Heart right ventricle (tissue), 16 donors: ENCODE data around the gene PRKACA. TPM values are rescaled to one million over a fixed set of nuclear protein-coding genes. Genes with fewer than 3 reads are reported as not detected.
"Not testable (repeated sequence)": the region's sequence is repeated elsewhere in the genome, so short reads cannot be mapped to it uniquely, and the experiment has no call there.

Experiments used
- ATAC-seq, 8 donors: fragments of 200-7000 bp; cut with Tn5 transposase; one replicate each; pipeline ENCODE4 v1.9.1; 2020; ENCODE audit warnings: mild to moderate bottlenecking in 8 of 8, moderate library complexity in 8 of 8, moderate number of reproducible peaks in 1 of 8
- DNase-seq, 2 donors: peaks; one replicate each; pipeline ENCODE4 v3.0.0-alpha.2; 2020
- H3K27ac ChIP-seq, 10 donors: fragments of 200-600 bp; sonication (generic) in 2 of 10; one replicate each; pipeline versions ENCODE4 v1.5.0 to v1.8.0; 2020 to 2022; ENCODE audit warnings: mild to moderate bottlenecking in 3 of 10
- H3K27me3 ChIP-seq, 7 donors: fragments of 200-600 bp; one replicate each; pipeline ENCODE4 v1.8.0; 2021 to 2022; ENCODE audit warnings: mild to moderate bottlenecking in 2 of 7
- H3K36me3 ChIP-seq, 9 donors: fragments of 200-600 bp; sonication (generic) in 1 of 9; one replicate each; pipeline versions ENCODE4 v1.5.0 to v1.8.0; 2020 to 2022; ENCODE audit warnings: mild to moderate bottlenecking in 2 of 9
- H3K4me1 ChIP-seq, 9 donors: fragments of 200-600 bp; sonication (generic) in 1 of 9; one replicate each; pipeline versions ENCODE4 v1.5.0 to v1.8.0; 2020 to 2022; ENCODE audit warnings: mild to moderate bottlenecking in 4 of 9
- H3K4me3 ChIP-seq, 10 donors: fragments of 200-600 bp; sonication (generic) in 2 of 10; one replicate each; pipeline versions ENCODE4 v1.5.0 to v1.8.0; 2020 to 2022; ENCODE audit warnings: mild to moderate bottlenecking in 7 of 10, moderate library complexity in 2 of 10
- H3K9me3 ChIP-seq, 11 donors: fragments of 200-600 bp in 10 of 11; sonication (generic) in 2 of 11; one replicate each; pipeline versions ENCODE4 v1.5.0 to v1.8.0; 2013 to 2022; ENCODE audit warnings: mild to moderate bottlenecking in 2 of 11, control low read depth in 1 of 11, moderate library complexity in 1 of 11
- CTCF ChIP-seq, 9 donors: fragments of 200-600 bp; sonication (generic) in 2 of 9; IDR thresholded peaks; one replicate each; pipeline versions ENCODE4 v1.5.0 to v1.8.0; 2021 to 2022; ENCODE audit warnings: antibody characterized with exemption in 9 of 9, mild to moderate bottlenecking in 5 of 9, moderate library complexity in 1 of 9
- WGBS, 2 donors: extraction: QIAGEN DNeasy Blood & Tissue Kit; methylation state at CpG; one replicate each; pipeline ENCODE4 v1.1.7; 2013; ENCODE audit warnings: inconsistent platforms in 1 of 2; 5-methylcytosine and 5-hydroxymethylcytosine counted together
- intact Hi-C, 10 donors: fragments of 100-400 bp; cut with DNase I; formaldehyde crosslinking; loops; one replicate each; pipeline versions ENCODE4 v1.11.1 to v1.14.2; 2022
- polyA plus RNA-seq, 2 donors: library from polyadenylated mRNA; stranded (reverse); fragments of 200-250 nt; gene quantifications; one replicate each; pipeline ENCODE4 v1.2.3, GENCODE V29; 2013
- total RNA-seq, 10 donors: library from RNA; stranded (reverse); fragmentation: NEBNext Ultra II Directional in 3 of 10; extraction: Animal tissue kit (Norgen Biotek cat#: 25700) in 3 of 10; gene quantifications; one replicate each; pipeline versions ENCODE4 v1.2.1 to v1.2.4, GENCODE V29; 2021 to 2023
- donor health status: Arrhythmogenic right ventricular cardiomyopathy.
- donor health status: ischemic (EF 13 %, LVEDD 7.1; RV severe dilation, severe dysfunction).
- donor health status: healthy with polysubstance abuse.
- donor health status: DM: no; HTN: yes; CAD: no.
- donor health status: DM: no; HTN: no; CAD: no.
- donor health status: ischemic (EF 25% LVEDD 6.9; RV normal size, moderate dysfunction).
- donor health status: ischemic (EF 25% LVEDD 5.7; RV mildly dilated, moderate dysfunction).
- donor health status: healthy.
- donor health status: DM: yes; HTN: yes; CAD: no.
- donor health status: Ischemic cardiomyopathy.
- donor health status: ischemic (EF 35%, LVEDD 5.7; RV mildly dilated, moderate dysfunction).
- donor health status: nonischemic (EF 11% LVEDD 7.7; RV severe dilation, severe dysfunction).
- donor health status: DM: yes; HTN: yes; CAD: no.
- donor health status: PGD.
- donor health status: ischemic (EF 29% LVEDD 5.4; RV normal size, mild dysfunction).
- donor health status: nonischemic (EF 23%, LVEDD 6.1; RV moderate dilation, normal function).

The PRKACA gene
- total and polyA plus RNA-seq, 12 donors: 196 to 691 (median 508) TPM

GRCh38 chr19:14048443-14049153, 69.0 kb downstream of the PRKACA start:
- intact Hi-C loops: loop anchor here in 3 of 10 donors (10.0 kb wide), 4 partner anchors 84 to 454 kb away; partner anchors contain the start of gene DCAF15 (in 1 of the 3)
- no peak overlapping the region for H3K4me3 ChIP-seq
- ATAC-seq (peak in 6 of 8 donors; percentile 41 to 71 (median 60)), DNase-seq (peak; percentile 42 to 67)
- H3K36me3 ChIP-seq: peaks cover 0 to 69% (median 0%) of the 10 kb centered on the region in 9 donors
- H3K27ac ChIP-seq: no peak overlapping the region
- H3K27me3 ChIP-seq: no peaks in the 10 kb centered on the region
- peaks cover 0 to 13% (median 0%) of the 10 kb centered on the region in 11 donors for H3K9me3 ChIP-seq
- peak; percentile 64 to 95 (median 81) for TF ChIP-seq CTCF (IDR thresholded peaks at IDR 0.05)
- no peaks in the 10 kb centered on the region for H3K4me1 ChIP-seq
- WGBS, 2 donors: 81 to 83% methylated on average over 8 of the region's 8 CpGs

- intact Hi-C loops: loop anchor here in 3 of 10 donors (10.0 kb wide), 4 partner anchors 83 to 453 kb away; partner anchors contain the start of gene DCAF15 (in 1 of the 3)
- WGBS, 2 donors: 96 to 99% methylated on average over 10 of the region's 10 CpGs
Measured at GRCh38 chr19:14047866-14048265, 69.7 kb downstream of the PRKACA start.

GRCh38 chr19:14042659-14043608, 74.6 kb downstream of the PRKACA start:
- WGBS, 2 donors: 52 to 53% methylated on average over 19 of the region's 19 CpGs
- Histone ChIP-seq H3K4me1 (peaks cover 0 to 10% (median 9%) of the 10 kb centered on the region in 9 donors), H3K36me3 (peaks cover 0 to 60% (median 0%) of the 10 kb centered on the region in 9 donors), H3K27ac (peak overlapping the region; percentile 6 to 68 (median 50))
- not testable (repeated sequence) for H3K4me3 ChIP-seq, H3K27me3 ChIP-seq, H3K9me3 ChIP-seq
- DNase-seq (peak in 1 of 2 donors; percentile 60), ATAC-seq (peak; percentile 62 to 88 (median 82))
- intact Hi-C loops: loop anchor here in 6 of 10 donors (1.0 to 10.0 kb wide), 7 partner anchors 78 to 448 kb away; partner anchors contain the start of gene DCAF15 (in 1 of the 6)
- TF ChIP-seq CTCF (IDR thresholded peaks at IDR 0.05): peak in 8 of 9 donors; percentile 14 to 77 (median 62)

More at GRCh38 chr19:14047866-14048265, 69.7 kb downstream of the PRKACA start:
- not testable (repeated sequence) for DNase-seq, H3K4me1 ChIP-seq, H3K27me3 ChIP-seq, H3K4me3 ChIP-seq, H3K27ac ChIP-seq, H3K9me3 ChIP-seq, ATAC-seq
- peaks cover 0 to 68% (median 0%) of the 10 kb centered on the region in 9 donors for H3K36me3 ChIP-seq

Other genes starting within 250 kb of the PRKACA start
- 1 to 10 TPM in 3 of 10 donors, under 1 TPM in 3, not detected in 4; 0.37 to 1.5 (median 0.98) TPM for gene NANOS3, start 240.6 kb downstream of the PRKACA start, total RNA-seq
- gene NANOS3, start 240.6 kb downstream of the PRKACA start, polyA plus RNA-seq: 1 to 10 TPM in 1 of 2 donors, under 1 TPM in 1; 0.41 to 2.9 TPM
- under 1 TPM in 8 of 10 donors, not detected in 2; 0.19 to 0.88 (median 0.63) TPM for gene BRME1, start 211.6 kb downstream of the PRKACA start, total RNA-seq
- gene BRME1, start 211.6 kb downstream of the PRKACA start, polyA plus RNA-seq: 1 to 10 TPM in 1 of 2 donors, under 1 TPM in 1; 0.38 to 2.0 TPM
- 10 to 100 TPM; 13.2 to 30.2 (median 19.0) TPM for gene CC2D1A, start 211.6 kb downstream of the PRKACA start, total RNA-seq
- gene CC2D1A, start 211.6 kb downstream of the PRKACA start, polyA plus RNA-seq: 10 to 100 TPM; 16.5 to 49.8 TPM
- gene PODNL1, start 179.3 kb downstream of the PRKACA start, total RNA-seq: 1 to 10 TPM in 7 of 10 donors, under 1 TPM in 3; 0.76 to 6.2 (median 1.8) TPM
- 1 to 10 TPM in 1 of 2 donors, under 1 TPM in 1; 0.90 to 2.3 TPM for gene PODNL1, start 179.3 kb downstream of the PRKACA start, polyA plus RNA-seq
- 10 to 100 TPM; 15.5 to 21.2 (median 17.8) TPM for gene DCAF15, start 165.3 kb downstream of the PRKACA start, total RNA-seq
- gene DCAF15, start 165.3 kb downstream of the PRKACA start, polyA plus RNA-seq: 10 to 100 TPM; 26.8 to 50.0 TPM
- 10 to 100 TPM; 10.4 to 15.8 (median 12.0) TPM for gene RFX1, start 111.4 kb downstream of the PRKACA start, total RNA-seq
- 1 to 10 TPM; 2.7 to 5.9 TPM for gene RFX1, start 111.4 kb downstream of the PRKACA start, polyA plus RNA-seq
- not detected for gene RLN3, start 89.6 kb downstream of the PRKACA start, total RNA-seq
- gene RLN3, start 89.6 kb downstream of the PRKACA start, polyA plus RNA-seq: not detected
- gene IL27RA, start 86.0 kb downstream of the PRKACA start, total RNA-seq: 1 to 10 TPM; 2.4 to 7.6 (median 3.4) TPM
- gene IL27RA, start 86.0 kb downstream of the PRKACA start, polyA plus RNA-seq: 1 to 10 TPM; 4.6 to 5.9 TPM
- gene PALM3, start 55.7 kb downstream of the PRKACA start, total RNA-seq: under 1 TPM in 5 of 10 donors, not detected in 5; 0.14 to 0.94 (median 0.38) TPM
- gene PALM3, start 55.7 kb downstream of the PRKACA start, polyA plus RNA-seq: under 1 TPM in 1 of 2 donors, not detected in 1; 0.14 TPM
- gene MISP3, start 45.0 kb downstream of the PRKACA start, total RNA-seq: 10 to 100 TPM in 1 of 10 donors, 1 to 10 TPM in 9; 3.1 to 10.3 (median 5.9) TPM
- 10 to 100 TPM in 1 of 2 donors, 1 to 10 TPM in 1; 5.7 to 12.4 TPM for gene MISP3, start 45.0 kb downstream of the PRKACA start, polyA plus RNA-seq
- not detected for gene C19orf67, start 32.0 kb downstream of the PRKACA start, total RNA-seq
- not detected for gene C19orf67, start 32.0 kb downstream of the PRKACA start, polyA plus RNA-seq
- 10 to 100 TPM; 26.7 to 53.0 (median 33.7) TPM for gene SAMD1, start 27.0 kb downstream of the PRKACA start, total RNA-seq
- gene SAMD1, start 27.0 kb downstream of the PRKACA start, polyA plus RNA-seq: 10 to 100 TPM; 34.4 to 55.3 TPM
- gene ASF1B, start 18.8 kb upstream of the PRKACA start, total RNA-seq: 1 to 10 TPM in 3 of 10 donors, under 1 TPM in 7; 0.17 to 5.6 (median 0.63) TPM
- under 1 TPM; 0.59 to 0.90 TPM for gene ASF1B, start 18.8 kb upstream of the PRKACA start, polyA plus RNA-seq
- 10 to 100 TPM in 9 of 10 donors, 1 to 10 TPM in 1; 9.0 to 31.9 (median 13.1) TPM for gene ADGRL1, start 88.4 kb upstream of the PRKACA start, total RNA-seq
- 10 to 100 TPM in 1 of 2 donors, 1 to 10 TPM in 1; 5.1 to 12.5 TPM for gene ADGRL1, start 88.4 kb upstream of the PRKACA start, polyA plus RNA-seq